Non-pigmented ciliary epithelial cell (primary cell): Measurements from ENCODE around the gene PLA2G6.

Source experiments
- DNase-seq: peaks from one replicate; pipeline ENCODE4 v3.0.0-alpha.2; 2010; ENCODE audit warnings: low read depth

PLA2G6 gene

GRCh38 chr22:38181453-38182200, at the start of gene PLA2G6:
Gene PLA2G6 (minus strand): TSS chr22:38181830. CDS start chr22:38169426, 12,404 bp downstream.
- peak; percentile 92 for DNase-seq

DNA sequence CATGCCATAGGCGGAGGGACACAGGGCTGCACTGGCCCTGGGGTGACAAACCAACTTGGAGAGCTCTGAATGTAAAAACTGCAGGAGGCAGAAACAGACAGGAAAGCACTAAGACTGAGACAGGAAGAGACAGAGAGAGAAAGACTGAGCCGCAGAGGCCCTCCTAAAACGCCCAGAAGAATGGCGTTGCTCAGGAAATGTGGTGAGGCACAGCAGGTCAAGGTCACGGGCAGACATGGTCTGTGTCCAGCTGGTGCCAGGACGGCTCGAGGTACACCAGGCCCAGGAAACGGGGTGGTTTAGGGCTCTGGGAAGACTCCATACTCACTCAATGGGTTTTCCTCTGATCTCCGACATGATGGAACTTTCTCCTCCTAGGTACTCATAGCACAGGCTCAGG, 49.3 kb upstream of the PLA2G6 start:
- DNase-seq = no peak

GRCh38 chr22:38230108-38230825, 48.6 kb upstream of the PLA2G6 start:
- DNase-seq = no peak

DNA sequence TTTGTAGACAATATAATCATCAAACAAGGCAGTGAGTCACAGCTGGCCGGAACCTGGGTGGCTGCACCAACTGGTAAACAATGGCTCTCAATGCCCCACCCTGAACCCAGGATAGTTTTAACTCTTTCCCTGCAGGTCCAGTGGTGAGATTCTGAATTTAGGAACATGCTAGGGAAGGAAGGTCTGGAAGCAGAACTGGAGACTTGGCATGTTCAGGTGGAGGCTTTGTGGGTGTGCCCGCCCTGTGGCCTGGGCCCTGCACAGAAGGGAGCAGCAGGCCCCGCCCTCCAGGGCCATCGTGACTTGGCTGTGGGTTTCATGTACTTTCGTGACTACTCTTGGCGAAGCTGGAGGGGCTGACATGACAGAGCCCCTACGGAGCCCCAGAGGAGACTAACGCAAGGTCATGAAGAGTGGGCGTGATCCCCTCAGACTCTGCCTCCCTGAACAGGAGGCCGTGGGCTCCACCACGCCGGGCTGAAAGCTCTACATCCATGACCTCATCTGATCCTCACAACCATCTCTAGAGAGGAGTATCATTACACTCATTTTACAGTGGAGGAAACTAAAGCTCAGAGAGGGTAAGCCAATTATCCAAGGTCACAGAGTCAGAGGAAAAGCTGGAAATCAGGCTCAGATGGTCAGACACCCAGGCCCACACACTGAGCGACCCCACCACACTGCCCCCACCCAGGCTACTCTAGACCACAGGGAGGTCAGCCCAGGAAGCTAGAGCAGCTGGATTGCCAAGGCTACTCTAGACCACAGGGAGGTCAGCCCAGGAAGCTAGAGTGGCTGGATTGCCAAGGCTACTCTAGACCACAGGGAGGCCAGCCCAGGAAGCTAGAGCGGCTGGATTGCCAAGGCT, 47.5 kb upstream of the PLA2G6 start:
- no peak for DNase-seq

- no peak for DNase-seq
These were observed 46.8 kb upstream of the PLA2G6 start for GRCh38 chr22:38228326-38228872.

DNA sequence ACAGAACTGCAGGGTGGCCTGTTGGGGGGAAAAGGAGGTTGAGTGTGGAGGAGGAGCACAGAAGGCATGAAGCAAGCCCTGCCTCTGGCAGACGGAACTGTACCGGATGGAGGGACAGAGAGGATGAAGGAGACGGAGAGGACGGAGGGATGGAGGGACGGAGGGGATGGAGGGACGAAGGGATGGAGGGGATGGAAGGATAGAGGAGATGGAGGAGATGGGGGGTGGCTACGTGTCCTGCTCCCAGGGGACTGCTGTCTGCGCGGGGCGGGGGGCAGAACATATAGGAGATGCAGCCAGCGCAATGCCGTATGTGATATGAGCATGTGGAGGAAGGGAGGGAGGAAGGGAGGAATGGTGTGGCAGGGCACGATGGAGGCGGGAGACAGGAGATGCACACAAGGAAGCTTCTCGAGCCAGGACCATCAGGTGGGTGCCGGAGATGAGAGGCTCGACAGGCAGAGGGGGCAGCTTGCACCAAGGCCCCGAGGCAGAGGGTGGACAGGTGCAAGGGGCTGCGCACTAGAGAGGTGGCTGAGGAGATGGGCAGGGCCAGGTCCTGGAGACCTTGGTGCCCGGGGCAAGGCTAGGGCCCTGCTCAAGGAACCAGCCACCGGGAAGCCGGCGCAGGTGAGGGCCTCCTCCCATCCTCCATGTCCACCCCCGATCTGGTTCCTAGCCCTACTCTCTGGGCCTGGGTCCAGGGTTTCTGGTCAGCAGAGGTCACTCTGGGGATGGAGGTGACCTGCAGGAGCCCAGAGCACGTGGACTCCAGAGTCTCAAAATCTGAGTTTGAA, 45.4 kb upstream of the PLA2G6 start:
- DNase-seq = no peak

DNA sequence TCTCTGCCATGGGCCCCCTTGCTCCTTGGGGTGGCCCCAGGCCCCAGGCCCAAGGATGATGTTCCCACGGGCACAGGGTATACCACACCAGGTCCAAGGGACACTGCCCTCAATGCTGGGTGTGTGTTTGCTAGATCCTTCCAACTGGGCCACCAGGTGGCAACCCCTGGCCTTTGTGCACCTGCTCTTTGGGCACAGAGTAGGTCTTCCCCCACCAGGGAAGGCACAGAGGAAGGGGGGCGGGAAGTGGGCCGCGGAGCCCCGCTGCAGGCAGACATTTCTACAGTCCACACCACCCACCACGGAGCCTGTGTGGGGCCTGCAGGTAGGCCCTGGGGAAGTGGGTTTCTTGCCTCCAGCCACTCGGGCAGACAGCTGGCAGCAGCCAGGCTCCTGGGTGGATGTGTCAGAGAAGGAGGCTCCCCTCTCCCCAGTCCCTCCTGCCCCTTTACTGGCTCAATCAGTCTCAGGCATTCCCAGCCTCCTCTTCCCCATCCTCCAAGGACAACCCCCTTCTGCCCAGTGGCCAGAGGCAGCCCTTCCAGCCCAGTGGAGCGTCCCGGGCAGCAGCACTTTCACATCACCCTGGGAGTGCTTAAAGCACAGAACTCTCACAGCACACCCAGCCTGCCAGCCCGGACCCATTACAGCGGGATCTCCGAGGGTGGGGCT, 41.8 kb upstream of the PLA2G6 start:
- DNase-seq = no peak

DNA sequence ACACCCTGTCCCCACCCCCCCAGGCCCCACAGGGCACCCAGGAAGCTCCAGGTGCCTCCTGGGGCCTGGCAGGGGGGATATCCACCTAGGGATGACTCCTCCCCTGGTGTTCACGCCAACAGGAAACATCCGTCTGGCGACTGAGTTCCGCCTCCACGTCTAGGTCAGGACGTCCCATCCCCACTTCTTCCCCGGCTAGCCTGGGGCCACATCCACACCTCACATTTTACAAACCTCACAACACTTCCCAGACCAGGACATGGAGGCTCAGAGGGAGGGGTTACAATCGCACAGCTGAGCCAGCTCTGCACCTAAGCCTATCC, 41.1 kb upstream of the PLA2G6 start:
- DNase-seq = no peak

GRCh38 chr22:38221908-38222796, 40.5 kb upstream of the PLA2G6 start:
- DNase-seq = no peak

- no peak for DNase-seq
These were observed 39.8 kb upstream of the PLA2G6 start for GRCh38 chr22:38221407-38221806.

GRCh38 chr22:38220653-38221386, 39.2 kb upstream of the PLA2G6 start:
- DNase-seq = no peak

GRCh38 chr22:38220163-38220562, 38.5 kb upstream of the PLA2G6 start:
- no peak for DNase-seq

DNA sequence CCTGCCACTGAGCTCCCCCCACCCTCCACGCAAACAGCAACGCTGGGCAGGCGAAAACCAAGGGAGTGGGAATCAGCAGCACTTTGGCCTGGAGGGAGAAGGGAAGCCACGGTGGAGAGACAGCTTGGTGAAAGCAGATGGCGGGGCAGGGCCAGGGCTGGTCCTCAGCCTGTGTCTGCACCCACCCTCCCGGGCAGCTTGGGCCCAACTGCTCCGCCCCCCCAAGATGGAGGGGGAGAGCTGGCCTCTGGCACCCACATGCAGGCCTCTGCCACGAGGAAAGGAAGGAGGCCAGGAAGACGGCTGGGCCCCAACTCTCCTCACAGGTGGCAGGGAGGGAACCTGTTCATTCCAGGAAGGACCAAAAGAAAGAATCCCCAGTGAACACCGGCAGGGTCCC, 38.0 kb upstream of the PLA2G6 start:
- no peak for DNase-seq

GRCh38 chr22:38218661-38219622, 37.3 kb upstream of the PLA2G6 start:
- peak; percentile 77 for DNase-seq

DNA sequence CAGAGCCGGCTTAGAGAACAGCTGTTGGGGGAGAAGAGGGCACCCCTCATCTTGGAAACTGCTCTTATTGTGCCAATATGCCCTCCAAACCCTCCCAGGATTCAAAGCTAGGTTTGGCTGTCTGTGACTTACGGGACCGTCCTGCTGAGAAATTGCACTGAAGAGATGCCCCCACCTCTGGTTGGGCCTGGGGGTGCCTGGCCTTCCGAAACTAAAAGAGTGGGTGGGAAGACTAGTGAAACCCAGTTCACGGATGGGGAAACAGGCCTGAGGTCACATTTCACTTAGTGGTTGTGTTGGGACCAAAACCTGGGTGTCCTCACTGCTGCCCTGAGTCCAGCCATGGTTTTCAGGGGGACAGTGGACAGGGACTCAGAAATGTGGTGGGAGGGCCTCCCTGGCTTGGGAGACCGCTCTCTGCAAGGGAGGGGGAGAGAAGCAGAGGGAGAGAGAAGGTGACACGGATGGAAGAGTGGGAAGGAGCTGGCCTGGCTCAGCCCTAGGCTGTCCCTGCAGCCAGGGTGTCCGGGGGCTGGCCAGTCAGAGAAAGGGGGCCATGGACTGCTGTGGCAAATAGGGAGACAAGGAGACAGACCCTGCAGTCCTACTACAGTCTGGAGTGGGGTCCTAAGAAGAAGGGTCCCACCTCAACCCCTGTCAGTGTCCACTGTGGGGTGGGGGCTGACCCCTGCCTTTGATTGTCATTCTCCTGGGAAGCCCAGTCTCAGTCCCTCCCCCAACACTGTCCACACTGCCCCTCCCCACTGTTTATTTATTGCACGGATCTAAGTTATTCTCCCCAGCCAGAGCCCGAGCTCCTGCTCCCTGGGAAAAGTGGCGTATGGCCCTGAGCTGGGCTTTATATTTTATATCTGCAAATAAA, 33.8 kb upstream of the PLA2G6 start:
- no peak for DNase-seq

GRCh38 chr22:38214302-38215056, 32.8 kb upstream of the PLA2G6 start:
- no peak for DNase-seq

DNA sequence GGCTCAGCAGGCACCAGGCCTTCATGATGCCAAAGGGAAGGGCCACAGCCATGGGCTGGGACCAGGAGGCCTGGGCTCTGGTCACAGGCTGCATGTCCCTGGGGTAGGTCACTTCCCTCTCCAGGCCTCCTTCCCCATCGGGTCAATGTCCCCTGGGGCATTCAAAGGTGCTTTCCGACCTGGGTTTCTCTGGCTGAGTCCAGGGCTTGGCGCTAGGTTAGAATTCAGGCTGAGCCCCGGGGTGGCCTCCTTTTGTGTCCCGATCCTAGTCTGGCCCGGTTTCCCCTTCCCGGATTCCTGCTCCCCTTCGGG, 32.3 kb upstream of the PLA2G6 start:
- no peak for DNase-seq
